Globus pallidus (tissue), 1 donor: Measurements from ENCODE around the gene BAIAP2L2.
"Not testable (repeated sequence)": the region's sequence is repeated elsewhere in the genome, so short reads cannot be mapped to it uniquely, and the experiment has no call there.

Experiments
- DNase-seq: peaks from one replicate; pipeline ENCODE4 v3.0.0-alpha.2; 2015; ENCODE audit warnings: low spot score

Gene BAIAP2L2, protein sequence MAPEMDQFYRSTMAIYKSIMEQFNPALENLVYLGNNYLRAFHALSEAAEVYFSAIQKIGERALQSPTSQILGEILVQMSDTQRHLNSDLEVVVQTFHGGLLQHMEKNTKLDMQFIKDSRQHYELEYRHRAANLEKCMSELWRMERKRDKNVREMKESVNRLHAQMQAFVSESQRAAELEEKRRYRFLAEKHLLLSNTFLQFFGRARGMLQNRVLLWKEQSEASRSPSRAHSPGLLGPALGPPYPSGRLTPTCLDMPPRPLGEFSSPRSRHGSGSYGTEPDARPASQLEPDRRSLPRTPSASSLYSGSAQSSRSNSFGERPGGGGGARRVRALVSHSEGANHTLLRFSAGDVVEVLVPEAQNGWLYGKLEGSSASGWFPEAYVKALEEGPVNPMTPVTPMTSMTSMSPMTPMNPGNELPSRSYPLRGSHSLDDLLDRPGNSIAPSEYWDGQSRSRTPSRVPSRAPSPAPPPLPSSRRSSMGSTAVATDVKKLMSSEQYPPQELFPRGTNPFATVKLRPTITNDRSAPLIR

DNA sequence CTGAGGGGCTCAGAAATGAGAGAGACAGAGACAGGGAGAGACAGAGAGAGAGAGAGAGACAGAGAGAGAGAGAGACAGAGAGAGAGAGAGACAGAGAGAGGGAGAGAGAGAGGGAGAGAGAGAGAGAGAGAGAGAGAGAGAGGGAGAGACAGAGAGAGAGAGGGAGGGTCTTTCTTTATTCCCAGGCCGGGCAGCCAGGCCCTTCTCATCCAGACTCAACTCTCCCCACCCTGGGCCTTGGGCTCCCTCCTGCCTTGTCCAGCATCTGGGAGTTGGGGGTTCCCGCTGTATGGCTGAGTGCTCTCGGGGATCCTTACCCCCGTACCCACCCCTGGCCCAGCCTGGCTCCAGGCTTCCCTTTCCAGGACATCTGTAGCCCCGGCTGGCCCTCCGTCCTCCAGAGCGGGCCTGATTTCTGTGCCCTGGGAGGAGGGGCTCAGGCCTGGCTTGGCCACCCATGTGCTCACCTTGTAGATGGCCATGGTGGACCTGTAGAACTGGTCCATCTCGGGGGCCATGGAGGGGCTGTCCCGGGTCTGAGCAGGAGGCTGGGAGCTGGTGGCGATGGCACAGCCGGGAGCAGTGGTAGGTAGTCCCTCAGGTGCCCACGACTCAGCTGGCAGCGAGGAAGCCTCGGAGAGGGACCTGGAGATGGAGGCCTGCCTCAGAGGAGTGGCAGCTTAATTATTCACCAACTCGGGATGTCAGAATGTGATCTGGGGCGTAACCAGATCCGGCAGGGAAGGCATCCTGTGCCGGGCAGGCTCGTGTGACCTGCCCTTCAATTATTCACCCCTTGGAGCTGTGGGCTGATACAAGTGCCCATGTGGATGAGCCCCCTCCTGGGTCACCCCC, at the start of gene BAIAP2L2:
Gene BAIAP2L2 (minus strand): TSS at position 677 of the 855 bp plus-strand sequence. CDS start 159 bp downstream, at position 518.
- DNase-seq = no peak

DNA sequence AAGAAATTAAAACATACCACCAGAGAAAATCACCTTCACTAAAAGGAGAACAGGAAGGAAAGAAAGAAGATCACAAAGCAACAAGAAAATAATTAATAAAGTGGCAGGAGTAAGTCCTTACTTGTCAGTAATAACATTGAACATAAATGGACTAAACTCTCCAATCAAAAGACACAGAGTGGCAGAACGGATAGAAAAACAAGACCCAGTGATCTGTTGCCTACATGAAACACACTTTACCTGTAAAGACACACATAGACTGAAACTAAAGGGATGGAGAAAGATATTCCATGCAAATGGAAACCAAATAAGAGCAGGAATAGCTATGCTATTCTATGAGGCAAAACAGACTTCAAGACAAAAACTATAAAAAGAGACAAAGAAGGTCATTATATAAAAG, 45.2 kb upstream of the BAIAP2L2 start:
- DNase-seq = no peak

DNA sequence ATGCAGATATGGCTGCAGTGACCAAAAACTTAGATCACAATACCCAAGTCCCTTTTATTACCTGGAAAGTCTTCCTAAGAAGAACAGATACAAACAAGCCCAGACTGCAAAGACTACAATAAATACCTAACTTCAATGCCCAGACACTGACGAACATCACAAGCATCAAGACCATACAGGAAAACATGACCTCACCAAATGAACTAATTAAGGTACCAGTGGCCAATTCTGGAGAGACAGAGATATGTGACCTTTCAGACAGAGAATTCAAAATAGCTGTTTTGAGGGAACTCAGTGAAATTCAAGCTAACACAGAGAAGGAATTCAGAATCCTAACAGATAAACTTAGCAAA, 44.1 kb upstream of the BAIAP2L2 start:
- DNase-seq = not testable (repeated sequence)

DNA sequence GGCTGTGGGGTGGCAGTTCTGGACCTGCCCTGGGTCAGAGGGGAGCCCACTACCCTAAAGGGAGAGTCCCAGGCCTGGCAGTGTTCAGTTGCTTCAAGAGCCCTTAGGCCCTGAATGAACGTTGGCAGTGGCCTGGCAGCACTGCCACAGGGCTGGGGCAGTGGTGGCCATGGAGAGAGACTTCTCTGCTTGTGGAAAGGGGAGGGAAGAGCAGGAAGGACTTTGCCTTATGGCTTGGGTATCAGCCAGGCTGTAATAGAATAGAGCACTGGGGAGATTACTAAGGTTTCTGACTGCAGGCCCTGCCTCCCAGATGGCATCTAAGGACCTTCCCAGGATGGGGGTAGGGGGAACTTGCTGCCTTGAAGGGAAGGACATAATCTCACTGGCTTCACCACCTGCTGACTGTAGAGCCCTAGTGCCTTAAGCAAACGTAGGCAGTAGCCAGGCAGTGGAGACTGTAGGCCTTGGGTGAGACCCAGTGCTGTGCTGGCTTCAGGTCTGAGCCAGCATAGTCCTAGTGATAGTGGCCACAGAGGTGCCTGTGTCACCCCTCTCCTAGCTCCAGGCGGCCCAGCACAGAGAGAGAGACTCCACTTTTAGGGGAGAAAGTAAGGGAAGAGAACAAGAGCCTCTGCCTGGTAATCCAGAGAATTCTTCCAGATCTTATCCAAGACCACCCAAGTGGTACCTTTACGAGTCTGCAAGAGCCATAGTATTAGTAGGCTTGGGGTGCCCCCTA, 43.5 kb upstream of the BAIAP2L2 start:
- DNase-seq = no peak

DNA sequence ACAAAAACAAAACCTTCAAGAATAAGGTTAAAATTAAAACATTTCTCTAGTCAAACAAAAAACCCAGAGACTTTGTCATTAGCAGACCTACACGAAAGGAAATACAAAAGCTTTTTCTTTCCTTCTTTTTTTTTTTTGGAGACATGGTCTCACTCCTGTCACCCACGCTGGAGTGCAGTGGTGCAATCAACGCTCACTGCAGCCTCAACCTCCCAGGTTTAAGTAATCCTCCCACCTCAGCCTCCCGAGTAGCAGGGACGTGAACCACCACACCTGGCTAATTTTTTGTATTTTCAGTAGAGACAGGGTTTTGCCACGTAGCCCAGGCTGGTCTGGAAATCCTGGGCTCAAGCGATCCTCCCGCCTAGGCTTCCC, 40.6 kb upstream of the BAIAP2L2 start:
- no peak for DNase-seq

DNA sequence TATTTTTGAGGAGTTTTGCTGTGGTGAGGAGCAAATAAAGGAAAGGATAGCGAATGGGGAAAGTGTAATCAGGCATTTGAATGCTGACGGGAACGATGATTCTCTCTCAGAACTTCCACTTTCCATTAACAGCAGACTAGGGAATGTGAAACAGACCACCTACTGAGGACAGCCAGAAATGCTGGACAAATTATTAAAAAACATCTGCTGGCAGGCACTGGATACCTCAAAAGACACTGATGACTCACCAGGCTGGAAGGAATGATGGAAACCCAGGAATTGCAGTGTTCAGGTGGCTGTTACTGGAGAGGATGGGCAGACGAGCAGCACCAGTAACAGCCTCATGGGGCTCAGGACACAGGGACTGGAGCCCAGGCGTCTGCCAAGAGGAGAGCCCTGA, 37.8 kb upstream of the BAIAP2L2 start:
- no peak for DNase-seq

DNA sequence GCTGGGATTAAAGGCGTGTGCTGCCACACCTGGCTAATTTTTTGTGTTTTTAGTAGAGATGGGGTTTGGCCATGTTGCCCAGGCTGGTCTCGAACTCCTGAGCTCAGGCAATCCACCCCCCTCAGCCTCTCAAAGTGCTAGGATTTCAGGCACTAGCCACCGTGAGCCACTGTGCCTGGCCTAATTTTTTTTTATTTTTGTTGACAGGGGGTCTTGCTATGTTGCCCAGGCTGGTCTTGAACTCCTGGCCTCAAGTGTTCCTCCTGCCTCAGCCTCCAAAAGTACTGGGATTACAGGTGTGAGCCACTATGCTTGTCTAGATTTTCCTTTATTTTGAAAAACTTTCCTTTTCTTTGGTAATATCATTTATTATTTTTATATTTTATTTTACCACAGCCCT, 35.7 kb upstream of the BAIAP2L2 start:
- not testable (repeated sequence) for DNase-seq

DNA sequence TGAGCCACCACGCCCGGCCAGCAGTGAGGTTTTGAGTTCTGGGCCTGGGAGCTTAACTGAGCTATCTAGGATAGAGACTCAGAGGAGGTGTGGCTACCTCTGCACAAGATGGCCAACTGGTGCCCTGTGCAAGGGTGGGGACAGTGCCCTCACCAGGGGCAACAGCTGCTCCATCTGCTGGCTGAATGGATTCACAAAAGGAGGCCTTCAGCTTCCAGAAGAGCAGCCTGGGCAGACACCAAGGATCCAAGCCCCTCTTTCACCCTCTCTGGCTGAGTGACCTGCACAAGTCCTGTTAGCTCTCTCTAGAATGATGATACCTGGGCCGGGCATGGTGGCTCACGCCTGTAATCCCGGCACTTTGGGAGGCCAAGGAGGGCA, 33.5 kb upstream of the BAIAP2L2 start:
- no peak for DNase-seq

DNA sequence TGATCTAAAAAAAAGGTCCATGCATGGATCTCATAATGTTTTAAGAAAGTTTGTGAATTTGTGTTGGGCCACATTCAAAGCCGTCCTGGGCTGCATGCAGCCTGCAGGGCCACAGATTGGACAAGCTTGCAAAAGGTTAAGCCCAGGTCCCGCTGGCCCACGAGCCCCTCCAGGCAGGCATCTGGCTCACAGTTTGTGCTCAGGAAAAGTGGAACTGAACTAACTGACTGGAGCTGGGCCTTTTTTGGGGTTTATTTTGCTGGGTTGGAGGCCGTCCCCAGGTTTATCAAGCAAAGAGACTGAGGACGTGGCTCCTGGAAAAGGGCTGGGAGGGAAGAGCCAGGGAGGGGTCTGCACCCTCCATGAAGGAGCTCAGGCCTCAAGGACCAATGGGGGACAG, 32.1 kb upstream of the BAIAP2L2 start:
- no peak for DNase-seq

DNA sequence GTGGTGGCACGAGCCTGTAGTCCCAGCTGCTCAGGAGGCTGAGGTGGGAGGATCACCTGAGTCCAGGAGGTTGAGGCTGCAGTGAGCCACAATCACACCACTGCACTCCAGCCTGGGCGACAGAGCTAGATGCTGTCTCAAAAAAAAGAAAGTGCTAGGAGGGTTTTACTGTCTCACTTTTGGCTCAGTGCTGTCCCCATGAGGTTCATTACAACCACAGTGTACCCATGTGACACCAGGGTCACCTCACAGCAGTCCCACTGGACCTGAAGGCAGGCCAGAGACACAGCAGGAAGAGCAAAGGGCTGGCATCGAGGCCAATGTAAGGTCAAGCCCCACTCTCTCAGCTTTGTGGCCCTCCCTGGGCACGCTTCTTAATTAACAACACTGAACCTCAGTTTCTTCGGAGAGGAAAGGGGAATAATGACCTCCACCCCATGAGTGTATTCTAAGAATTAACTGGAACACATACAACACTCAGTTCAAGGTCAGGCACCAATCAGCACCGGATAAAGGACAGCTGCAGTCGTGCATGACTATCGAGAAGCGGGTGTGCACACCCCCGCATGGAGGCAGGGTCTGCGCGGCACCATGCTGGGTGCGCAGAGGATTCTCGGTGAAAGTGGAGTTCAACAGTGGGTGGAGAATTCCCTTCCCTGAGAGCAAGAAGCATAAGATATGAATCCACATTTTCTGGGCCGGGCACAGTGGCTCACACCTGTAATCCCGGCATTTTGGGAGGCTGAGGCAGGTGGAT, 30.9 kb upstream of the BAIAP2L2 start:
- no peak for DNase-seq

DNA sequence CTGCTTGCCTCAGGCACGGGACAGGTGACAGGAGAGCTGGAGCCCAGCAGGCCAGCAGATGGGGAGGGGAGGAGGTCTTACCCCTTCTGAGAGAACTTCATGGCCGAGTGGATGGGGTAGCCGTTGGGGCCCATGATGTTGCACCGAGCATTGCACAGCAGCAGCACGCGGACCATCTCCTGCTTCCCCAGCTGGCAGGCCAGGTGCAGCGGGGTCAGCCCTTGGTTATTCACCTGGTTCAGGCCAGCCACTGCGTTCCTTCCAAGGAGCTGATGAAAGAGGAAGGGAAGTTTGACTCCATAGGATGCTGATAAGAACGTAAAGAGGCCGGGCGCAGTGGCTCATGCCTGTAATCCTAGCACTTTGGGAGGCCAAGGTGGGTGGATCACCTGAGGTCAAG, 29.4 kb upstream of the BAIAP2L2 start:
- DNase-seq = no peak

DNA sequence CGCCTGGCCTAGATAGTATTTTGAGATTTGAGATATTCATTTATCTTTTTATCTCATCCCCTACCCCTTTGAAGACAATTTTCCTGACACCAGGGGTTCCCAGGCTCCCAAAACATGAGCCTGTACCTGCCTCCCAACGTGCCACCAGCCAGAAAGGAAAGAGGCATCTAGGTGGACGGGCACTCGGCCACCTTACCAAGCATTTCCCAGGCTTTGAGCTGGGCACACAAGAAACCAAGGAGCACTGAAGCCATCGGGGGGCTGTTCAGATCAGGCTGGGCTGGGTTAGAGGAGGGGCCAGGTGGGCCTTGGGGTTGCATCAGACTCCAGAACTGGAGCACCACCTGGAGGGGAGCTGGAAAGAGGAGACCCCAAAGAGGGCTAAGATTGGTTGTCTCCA, 28.5 kb upstream of the BAIAP2L2 start:
- no peak for DNase-seq

DNA sequence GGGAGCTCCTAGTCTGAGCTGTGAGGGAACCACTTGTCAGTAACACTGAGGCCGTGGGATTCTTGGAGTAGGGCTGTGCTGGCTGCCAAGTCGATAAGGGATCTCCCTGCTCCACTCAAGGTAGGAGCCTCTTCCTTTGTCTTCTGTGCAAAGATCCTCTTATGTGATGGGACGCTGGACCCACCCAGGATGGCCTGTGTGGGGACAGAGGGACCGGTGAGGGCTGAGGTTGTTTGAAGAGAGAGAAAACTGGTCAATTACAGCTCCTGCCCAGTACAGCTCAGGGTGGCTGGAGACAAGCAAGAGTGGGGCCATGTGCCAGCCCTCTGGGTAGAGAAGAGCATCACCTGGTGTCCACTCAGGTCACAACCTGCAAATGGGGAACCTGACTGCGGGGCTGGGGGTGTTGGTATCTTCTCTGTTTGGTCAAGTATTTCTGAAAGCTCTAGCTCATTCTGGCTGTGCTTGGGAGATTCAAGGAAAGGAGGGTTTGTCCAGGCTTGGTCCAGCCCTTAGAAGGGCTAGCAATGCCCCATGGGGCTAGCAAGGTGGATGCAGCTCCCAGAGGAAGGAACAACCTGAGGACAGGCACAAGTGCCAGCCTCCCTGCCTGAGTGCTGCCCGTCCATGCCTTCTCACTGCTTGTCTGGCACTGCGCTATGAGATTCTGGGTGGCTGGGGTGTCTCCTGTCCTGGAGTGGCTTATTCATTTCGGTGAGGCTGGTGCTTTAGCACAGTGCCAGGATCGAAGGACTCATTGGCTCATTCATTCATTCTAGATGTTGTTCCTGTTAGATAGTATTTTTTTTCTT, 27.6 kb upstream of the BAIAP2L2 start:
- DNase-seq = no peak

DNA sequence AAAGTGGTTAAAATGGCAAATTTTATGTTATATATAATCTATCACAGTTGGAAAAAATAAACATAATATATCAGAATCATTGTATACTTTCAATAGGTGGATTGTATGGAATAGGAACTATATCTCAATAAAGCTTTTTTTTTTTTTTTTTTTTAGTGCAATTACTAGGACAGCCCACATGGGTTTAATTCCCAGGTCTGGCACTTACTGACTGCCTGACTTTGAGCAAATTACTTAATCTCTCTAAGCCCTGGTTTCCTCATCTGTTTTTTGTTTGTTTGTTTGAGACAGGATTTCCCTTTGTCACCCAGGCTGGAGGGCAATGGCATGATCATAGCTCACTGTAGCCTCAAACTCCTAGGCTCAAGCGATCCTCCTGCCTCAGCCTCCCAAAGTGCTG, 26.1 kb upstream of the BAIAP2L2 start:
- no peak for DNase-seq

DNA sequence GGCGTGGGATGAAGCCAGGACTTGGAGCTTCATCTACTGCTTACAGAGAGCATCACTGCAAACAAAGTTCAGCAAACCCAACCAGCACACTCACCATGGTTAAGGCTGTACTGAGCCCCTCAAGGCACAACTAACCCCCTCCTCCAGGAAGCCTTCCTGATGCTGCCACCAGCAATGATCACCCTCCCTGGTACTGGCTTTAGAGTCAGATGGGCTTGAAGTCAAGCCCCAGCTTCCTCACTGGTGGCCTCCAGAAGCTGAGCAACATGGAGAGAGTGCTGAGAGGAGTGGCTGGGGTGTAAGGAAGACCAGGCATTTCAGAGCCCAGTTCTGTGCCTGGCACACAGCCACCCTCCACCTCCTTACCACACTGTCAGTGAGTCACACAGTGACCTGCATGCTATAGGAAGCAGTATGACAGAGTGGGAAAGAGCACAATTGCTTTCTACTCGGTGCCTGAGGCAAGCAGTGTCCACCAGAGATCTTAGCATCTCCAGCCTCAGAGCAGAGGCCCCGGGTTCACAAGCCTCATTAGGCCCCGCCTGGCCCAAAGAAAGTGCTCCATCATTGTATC, 24.7 kb upstream of the BAIAP2L2 start:
- DNase-seq = no peak

DNA sequence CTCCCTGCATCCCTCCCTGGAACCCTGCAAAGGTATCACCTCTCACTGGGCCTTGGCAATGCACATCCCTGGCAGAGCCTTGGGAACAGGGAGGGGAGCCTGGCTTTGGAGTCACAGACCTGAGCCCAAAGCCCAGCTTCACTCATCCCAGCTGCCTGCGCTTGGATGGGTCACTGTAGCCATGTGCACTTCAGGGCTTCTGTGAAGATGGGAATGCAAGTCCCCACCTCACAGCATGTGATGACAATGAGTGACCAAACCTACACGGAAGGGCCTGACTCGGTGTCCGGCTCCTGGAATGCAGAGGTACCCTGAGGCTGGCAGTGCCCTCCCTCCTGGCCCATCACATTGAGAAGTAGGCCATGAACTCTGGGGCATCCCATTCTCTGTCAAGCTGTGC, 22.8 kb upstream of the BAIAP2L2 start:
- DNase-seq = no peak

DNA sequence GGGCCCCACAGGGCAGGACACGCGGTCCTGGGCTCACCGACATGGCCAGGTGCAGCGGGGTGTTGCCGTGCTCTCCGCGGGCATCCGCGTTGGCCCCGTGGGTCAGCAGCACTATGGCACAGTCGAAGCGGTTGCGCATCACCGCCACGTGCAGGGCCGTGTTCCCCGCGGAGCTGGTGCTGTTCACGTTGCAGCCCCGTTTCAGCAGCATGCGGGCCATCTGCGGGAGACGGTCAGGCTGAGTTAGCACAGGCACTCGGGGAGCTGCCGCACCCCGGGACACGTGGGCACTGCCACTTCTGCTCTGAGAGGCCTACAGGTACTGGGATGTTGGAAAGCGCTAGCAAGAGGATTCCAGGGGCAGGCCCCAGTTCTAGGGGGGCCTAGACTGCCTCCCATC, 22.3 kb upstream of the BAIAP2L2 start:
- no peak for DNase-seq

DNA sequence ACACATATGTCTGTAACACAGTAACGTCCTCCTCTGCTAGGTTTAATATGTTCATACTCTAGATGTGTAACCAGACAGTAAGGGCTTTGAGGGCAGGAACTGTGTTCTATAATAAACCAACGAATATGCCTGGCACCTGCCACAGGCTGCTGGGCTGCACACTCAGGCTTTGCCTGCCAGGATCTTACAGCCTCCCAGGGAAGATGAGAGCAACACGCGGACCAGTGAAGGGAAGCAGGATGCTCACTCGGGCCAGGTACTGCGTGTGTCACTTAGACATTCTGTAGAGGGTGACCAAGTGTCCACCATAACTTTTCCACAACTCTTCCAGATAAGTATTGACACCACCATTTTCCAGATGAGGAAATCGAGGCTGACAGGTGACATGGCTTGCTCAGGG, 21.7 kb upstream of the BAIAP2L2 start:
- no peak for DNase-seq

DNA sequence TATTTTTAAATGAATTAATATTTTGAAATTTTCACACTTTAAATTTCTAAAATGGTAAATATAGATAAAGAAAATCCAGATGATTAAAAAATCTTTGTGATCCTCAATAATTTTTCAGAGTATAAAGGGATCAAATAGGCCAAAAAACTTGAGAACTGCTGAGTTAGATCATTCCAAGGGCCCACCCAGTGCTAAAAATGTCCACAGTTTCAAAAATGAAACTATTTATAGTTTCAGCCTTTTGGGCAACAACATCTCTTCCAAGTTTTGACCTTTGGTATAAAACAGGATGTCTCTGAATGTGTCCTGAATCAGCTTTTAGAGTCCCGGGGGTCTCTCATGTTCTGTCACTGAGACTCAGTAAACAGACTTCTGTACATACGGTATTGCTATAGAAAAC, 20.9 kb upstream of the BAIAP2L2 start:
- no peak for DNase-seq

DNA sequence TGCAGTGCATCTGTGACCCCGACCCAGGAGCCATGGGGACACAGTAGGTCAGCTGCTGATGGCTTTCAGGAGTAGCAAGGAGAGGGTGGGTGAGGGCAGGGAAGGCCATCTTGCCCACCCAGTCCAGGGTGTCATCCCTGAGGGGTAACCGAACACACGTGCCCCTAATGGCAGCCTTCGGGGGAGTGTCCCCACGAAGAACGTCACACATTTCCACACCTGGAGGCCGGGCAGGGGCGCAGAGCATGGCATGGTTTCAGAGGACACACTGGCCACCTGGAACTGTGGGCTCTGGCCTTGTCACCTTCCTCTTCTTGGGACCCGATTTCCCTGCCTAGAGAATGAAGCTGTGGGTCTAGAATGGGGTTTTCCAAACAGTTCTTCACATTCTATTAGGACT, 19.4 kb upstream of the BAIAP2L2 start:
- DNase-seq = no peak

DNA sequence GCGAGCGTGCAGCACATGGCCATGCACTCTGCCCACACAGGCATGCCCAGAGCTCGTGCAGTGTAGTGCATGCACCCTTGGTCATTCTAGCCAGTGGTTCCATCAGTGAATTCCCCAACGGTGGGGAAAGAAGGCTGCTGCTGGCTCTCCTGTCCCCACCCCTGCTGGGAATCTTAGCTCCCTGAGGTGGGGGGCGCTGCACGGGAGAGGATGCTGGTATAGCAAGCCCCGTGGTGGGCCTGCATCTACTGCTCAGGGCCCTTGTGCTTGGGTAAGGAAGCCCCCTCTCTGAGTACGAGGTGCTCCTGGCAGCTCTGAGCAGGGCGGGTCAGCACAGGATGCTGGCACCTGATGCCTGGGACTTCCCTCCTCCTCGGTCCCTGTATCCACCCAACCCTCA, 18.5 kb upstream of the BAIAP2L2 start:
- no peak for DNase-seq
